Measurements from ENCODE around the gene CELF3.
A peak's percentile ranks its signal among the peaks of the same experiment; 100 is the strongest.
"Not testable (repeated sequence)": the region's sequence is repeated elsewhere in the genome, so short reads cannot be mapped to it uniquely, and the experiment has no call there.

The CELF3 gene

DNA sequence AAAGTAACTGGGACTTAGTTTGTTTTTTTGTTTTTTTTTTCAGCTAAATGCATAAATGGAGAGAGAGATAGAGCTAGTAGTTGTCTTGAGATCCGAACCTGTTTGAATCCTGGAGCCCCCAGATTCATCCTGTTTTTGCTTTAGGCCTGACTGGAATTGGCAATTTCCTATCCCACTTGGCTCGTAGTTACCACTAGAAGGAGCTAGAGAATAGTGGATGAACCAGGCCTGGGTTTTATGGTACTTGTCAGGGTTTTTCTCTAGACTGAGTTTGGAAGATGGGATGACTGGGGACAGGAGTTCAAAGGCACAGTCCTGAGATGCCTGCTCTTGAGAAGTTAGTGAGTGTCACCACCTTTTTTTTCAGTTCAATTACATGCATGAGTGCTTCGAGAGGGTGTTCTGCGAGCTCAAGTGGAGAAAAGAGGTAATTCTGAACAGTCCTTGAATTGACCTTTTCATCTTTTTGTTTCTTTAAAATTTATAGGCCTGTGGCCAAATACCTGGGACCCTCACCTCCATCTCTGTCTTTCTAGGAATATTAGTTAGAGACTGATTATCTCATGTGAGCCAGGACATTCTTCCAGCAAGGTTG is 23.4 kb downstream of the CELF3 start:
- DNase-seq: peak; percentile 38

DNA sequence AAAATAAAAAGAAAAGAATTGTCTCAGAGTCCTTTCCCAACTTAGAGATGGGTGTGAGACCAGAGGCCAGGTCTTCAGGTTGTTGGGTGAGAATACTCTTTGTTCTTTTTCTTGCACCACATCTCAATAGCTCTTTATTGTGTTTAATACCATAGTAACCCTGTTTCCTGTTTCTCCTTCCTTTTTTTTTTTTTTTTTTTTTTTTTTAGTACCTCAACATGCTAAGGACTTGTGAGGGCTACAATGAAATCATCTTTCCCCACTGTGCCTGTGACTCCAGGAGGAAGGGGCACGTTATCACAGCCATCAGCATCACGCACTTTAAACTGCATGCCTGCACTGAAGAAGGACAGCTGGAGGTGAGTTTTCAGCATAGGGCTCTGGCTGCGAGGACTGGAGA is 24.4 kb downstream of the CELF3 start:
- DNase-seq: no peak

DNA sequence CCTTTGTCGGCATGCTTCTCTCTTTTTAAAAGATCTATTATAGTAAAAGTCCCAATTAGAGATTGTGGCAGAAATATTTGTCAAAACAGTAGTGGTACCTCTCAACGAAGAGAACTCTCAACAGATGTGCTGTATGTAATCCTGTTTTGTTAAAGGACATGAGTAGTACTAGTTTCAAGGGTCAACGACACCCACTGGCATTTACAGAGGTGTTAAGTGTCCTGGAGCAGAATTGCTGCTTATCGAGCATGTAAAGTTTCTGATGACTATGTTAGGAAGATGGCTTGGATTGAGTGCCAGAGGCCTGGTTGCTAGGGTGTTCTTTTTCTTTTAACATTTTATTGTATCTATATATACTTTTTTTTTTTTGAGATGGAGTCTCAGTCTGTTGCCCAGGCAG is 27.1 kb downstream of the CELF3 start:
- no peak for DNase-seq

DNA sequence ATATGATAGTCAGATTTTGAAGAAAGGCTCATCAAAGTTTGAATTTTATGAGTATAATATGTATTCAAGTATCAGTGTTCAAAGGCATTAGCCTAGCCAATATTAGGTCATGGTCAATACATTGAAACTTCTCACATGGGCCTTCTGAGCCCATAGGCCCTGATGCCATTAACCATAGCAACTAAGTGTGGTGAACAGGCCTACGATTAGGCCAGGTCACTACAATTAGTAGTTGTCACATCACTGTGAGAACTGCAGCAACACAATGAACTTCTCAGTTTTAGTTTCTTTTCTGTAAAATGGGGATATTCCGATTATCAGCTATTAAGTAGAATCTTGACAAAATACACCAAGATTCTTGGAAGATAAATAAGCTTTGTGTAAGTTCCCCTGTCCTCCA is 30.0 kb downstream of the CELF3 start:
- DNase-seq: no peak

DNA sequence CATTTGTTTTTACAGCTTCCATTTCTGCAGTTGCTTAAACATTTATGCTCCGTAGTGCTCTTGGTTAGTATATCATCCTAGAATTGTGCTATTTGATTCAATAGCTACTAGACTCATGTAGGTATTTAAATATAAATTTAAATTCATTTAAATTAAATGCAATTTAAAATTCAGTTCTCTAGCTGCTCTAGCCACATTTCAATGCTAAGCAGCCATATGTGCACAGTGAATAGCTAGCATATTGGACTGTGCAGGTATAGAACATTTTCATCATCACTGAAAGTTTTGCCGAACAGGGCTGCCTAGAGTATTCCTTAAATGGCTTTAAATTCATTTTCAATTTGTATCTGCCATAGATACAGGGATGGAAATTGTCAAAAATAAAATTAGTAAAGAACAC is 32.5 kb downstream of the CELF3 start:
- no peak for DNase-seq

DNA sequence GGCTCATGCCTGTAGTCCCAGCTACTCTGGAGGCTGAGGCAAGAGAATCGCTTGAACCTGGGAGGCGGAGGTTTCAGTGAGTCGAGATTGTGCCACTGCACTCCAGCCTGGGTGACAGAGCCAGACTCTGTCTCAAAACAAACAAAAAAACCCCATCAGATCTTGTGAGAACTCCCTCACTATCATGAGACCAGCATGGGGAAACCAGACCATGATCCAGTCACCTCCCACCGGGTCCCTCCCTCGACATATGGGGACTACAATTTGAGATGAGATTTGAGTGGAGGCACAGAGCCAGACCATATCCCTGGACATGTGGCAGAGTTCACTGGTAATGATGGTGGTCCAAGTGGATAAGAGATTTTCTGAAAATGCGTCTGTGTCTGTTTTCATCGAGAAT is 33.7 kb downstream of the CELF3 start:
- DNase-seq: not testable (repeated sequence)

DNA sequence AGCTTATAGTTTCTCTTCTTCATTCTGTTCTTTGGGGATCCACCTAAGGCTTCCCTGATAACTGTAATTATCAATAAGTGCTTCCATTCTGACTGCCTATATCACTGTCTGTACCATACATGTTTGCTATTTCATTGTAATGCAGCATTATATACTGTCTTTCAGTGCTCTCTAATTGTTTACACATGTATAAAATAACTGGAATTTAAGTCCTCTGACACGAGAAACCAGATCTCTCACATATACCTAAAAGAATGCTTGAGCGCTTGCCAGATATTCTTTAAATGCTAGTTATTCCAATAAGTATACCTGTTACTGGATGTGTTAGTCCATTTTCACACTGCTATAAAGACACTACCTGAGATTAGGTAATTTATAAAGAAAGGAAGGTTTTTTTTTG is 34.7 kb downstream of the CELF3 start:
- DNase-seq: peak; percentile 64

DNA sequence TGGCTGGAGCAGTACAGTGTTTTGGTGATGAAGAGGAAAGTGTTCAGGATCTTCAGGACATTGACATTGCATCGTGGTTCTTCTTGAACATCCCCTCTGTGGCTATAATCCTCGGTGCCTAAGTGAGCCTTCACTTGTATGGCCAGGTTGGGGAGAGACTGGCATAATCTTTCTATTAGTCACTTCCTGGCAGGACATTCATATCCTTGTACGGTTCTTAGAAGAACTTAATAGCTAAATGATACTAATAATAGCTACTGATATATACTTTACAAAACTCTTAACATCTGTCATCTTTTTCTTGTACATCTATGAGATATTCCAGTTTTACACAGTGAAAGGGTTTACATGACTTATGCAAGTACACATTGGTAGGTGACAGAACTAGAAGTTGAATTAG is 35.8 kb downstream of the CELF3 start:
- peak; percentile 92 for DNase-seq

DNA sequence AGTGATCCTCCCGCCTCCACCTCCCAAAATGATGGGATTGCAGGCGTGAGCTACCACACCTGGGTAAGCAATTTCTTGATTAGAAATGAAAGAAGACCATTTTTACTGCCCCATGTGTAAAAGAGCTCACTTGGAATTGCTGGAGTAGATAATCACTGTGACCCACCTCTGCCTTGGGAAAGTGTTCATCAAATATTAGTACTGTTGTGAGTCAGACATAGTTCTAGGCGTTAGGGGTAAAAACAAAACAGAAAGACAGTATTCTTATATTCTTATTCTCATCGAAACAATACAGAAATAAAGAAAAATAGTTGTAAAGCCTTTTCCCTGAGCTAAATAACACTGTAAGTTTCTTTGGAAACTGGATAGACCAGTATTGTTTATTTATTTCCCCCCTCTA is 36.2 kb downstream of the CELF3 start:
- peak; percentile 40 for DNase-seq

DNA sequence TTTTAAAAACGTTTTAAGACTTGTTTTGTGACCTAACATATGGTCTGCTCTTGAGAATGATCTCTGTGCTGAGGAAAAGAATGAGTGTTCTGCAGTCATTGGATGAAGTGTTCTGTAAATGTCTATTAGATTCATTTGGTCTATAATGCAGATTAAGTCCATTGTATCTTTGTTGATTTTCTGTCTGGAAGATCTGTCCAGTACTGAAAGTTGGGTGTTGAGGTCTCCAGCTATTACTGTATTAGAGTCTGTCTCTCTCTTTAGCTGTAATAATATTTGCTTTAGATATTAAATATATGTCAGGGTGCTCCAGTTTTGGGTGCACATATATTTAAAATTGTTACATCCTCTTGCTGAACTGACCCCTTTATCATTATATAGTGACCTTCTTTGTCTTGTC is 43.2 kb downstream of the CELF3 start:
- no peak for DNase-seq

DNA sequence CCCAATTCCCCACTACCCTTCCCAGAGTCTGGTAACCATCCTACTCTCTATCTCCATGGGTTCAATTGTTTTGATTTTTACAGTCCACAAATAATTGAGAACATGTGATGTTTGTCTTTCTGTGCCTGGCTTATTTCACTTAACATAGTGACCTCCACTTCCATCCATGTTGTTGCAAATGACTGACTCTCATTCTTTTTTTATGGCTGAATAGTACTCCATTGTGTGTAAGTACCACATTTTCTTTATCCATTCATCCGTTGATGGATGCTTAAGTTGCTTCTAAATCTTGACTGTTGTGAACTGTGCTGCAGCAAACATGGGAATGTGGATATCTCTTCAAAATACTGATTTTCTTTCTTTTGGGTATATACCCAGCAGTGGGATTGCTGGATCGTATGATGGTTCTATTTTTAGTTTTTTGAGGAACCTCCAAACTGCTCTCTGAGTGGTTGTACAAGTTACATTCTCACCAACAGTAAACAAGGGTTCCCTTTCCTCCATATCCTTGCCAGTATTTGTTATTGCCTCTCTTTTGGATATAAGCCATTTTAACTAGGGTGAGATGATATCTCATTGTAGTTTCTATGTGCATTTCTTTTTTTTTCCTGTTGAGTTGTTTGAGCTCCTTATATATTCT is 46.4 kb downstream of the CELF3 start:
- not testable (repeated sequence) for DNase-seq

DNA sequence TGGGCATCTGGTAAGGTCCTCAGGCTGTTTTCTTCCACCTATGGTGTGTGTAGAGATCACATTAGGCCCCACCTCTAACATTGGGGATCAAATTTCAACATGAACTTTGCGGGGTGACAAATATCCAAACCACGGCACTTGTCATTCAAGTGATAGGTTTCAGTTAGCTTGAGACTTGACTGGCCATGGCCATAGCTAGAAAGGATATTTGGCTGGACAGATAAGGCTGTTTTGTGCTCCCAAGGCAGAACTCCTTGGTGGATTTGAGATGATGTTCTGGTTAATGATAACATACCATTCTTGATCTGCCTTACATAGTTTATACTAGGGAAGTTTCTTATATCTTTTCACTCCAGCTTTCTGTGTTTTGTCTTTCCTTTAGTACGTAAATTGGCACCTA is 48.5 kb downstream of the CELF3 start:
- no peak for DNase-seq

DNA sequence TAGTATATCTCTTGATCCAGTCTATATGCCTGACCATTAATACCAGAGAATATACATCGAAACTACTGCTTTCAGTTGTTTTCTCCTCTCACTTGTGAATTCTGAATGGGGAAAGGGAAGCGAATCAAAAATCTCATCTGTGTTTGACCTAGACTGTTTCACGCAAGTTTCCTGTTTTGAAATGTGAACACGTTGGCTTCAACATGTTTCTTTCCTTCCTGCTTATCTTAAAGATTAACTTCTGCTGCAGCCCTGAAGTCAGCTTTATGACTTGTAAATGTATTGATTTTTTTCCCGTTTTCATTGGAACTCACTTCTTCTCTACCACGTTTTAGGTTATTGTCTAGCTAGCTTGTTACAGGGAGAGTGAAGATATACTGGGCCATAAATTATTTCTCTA is 54.9 kb downstream of the CELF3 start:
- DNase-seq: no peak

DNA sequence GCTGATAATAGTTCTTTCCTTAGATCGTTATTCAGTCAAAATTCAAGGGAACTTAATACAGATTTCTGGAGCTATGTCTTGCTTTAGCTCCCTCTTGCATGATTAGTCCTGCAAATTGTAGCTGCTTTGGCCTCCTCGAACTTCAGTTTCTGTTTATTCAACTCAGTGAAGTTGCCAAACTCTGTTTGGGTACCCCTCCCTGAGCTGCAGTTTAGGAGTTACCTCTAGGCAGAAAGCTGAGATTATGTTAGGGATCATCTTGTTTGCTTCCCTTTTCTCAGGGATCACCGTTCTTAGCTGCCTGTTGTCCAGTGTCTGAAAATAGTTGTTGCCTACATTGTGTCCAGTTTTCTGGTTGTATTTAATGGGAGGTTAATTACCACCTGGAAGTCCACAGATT is 61.2 kb downstream of the CELF3 start:
- DNase-seq: no peak

DNA sequence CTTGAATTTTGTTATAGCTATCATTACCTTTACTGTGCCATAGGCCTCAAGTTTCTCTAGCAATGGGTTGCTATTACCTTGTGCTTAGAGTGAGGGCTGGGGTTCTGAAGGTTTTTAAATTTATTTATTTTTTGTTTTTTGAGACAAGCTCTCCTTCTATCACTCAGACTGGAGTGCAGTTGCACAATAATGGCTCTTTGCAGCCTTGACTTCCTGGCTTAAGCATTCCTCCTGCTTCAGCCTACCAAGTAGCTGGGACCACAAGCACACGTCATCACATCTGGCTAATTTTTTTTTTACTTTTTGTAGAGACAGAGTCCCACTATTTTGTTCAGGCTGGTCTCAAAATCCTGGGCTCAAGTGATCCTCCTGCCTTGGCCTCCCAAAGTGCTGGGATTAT is 63.2 kb downstream of the CELF3 start:
- DNase-seq: peak; percentile 55
